OCI-LY7 (cell line): ENCODE data around the gene KDM4E. TPM values are rescaled to one million over a fixed set of nuclear protein-coding genes. Genes with fewer than 3 reads are reported as not detected.
A peak's percentile ranks its signal among the peaks of the same experiment; 100 is the strongest.

Experiments used
- BruUV-seq: library from RNA; stranded (reverse); fragments of 400-500 nt; replicated peaks from 2 replicates; lab custom pipeline; 2021; lab: Mats Ljungman, UMichigan
- CTCF ChIA-PET: fragments of 300-600 bp; sonication (Branson Sonifier 250); formaldehyde crosslinking; loops from one replicate; lab custom pipeline; 2022; ENCODE audit warnings: antibody characterized with exemption; ENCODE audit not compliant: unreplicated experiment; lab: Charles Lee
- POLR2A ChIA-PET: fragments of 300-600 bp; sonication (Branson Sonifier 250); formaldehyde crosslinking; loops from one replicate; lab custom pipeline; 2022; ENCODE audit warnings: antibody characterized with exemption; lab: Charles Lee
- DNase-seq: peaks from one replicate; pipeline ENCODE4 v3.0.0-alpha.2; 2015; ENCODE audit warnings: low spot score
- H2AFZ ChIP-seq: fragments of 200-600 bp; sonication (generic), shearing (Covaris generic); 2 replicates; pipeline ENCODE4 v1.6.1; 2014; ENCODE audit warnings: mild to moderate bottlenecking, antibody characterized with exemption, low read length, moderate library complexity
- H3K27ac ChIP-seq: fragments of 200-600 bp; sonication (generic); 2 replicates; pipeline ENCODE4 v1.5.1; 2014; ENCODE audit warnings: mixed run types, low read depth, mild to moderate bottlenecking, moderate library complexity, low read length, inconsistent platforms; ENCODE audit not compliant: poor library complexity, severe bottlenecking
- H3K36me3 ChIP-seq: fragments of 200-600 bp; sonication (generic); 2 replicates; pipeline ENCODE4 v1.6.1; 2014; ENCODE audit warnings: mild to moderate bottlenecking, antibody characterized with exemption, low read length, moderate library complexity, mixed read lengths; ENCODE audit not compliant: insufficient read depth
- H3K4me1 ChIP-seq: fragments of 200-600 bp; sonication (generic); 2 replicates; pipeline ENCODE4 v1.5.1; 2014; ENCODE audit warnings: mild to moderate bottlenecking, low read length; ENCODE audit not compliant: insufficient read depth, poor library complexity, severe bottlenecking
- H3K4me2 ChIP-seq: fragments of 200-600 bp; sonication (generic); 2 replicates; pipeline ENCODE4 v1.6.1; 2014; ENCODE audit warnings: mild to moderate bottlenecking, low read length
- H3K4me3 ChIP-seq: fragments of 200-600 bp; sonication (generic); 2 replicates; pipeline ENCODE4 v1.5.1; 2014; ENCODE audit warnings: mild to moderate bottlenecking, low read depth, low read length; ENCODE audit not compliant: poor library complexity, severe bottlenecking
- H3K79me2 ChIP-seq: fragments of 200-600 bp; sonication (generic); 2 replicates; pipeline ENCODE4 v1.6.1; 2016; ENCODE audit warnings: low read depth, mild to moderate bottlenecking, low read length, moderate library complexity, mixed read lengths; ENCODE audit not compliant: insufficient read depth
- H3K9me2 ChIP-seq: fragments of 200-600 bp; sonication (generic); 2 replicates; pipeline ENCODE4 v1.6.1; 2016; ENCODE audit warnings: mild to moderate bottlenecking, low read length, mixed read lengths; ENCODE audit not compliant: insufficient read depth
- H3K9me3 ChIP-seq: fragments of 200-600 bp; sonication (generic); 2 replicates; pipeline ENCODE4 v1.6.1; 2014; ENCODE audit warnings: mild to moderate bottlenecking, mixed run types, low read length, mixed read lengths
- H4K20me1 ChIP-seq: fragments of 200-600 bp; sonication (generic); 2 replicates; pipeline ENCODE4 v1.6.1; 2014; ENCODE audit warnings: mild to moderate bottlenecking, antibody characterized with exemption, low read length, moderate library complexity, mixed read lengths; ENCODE audit not compliant: insufficient read depth
- EZH2phosphoT487 ChIP-seq: fragments of 200-600 bp; sonication (generic); IDR thresholded peaks from 2 replicates; pipeline ENCODE4 v1.6.1; 2018; ENCODE audit warnings: low read depth, borderline replicate concordance, mild to moderate bottlenecking, mixed run types, antibody characterized with exemption, low read length, moderate library complexity, mixed read lengths
- intact Hi-C: fragments of 100-400 bp; cut with micrococcal nuclease; formaldehyde crosslinking; loops from one replicate; pipeline ENCODE4 v1.10.0; 2022; ENCODE audit not compliant: unreplicated experiment
- total RNA-seq, 2 experiments: library from RNA; depleted of rRNA in 1 of 2; stranded (reverse); fragments of >200 nt in 1 of 2; shearing (Covaris generic) in 1 of 2; gene quantifications; 2 replicates each; pipeline ENCODE4 v1.2.3, GENCODE V29; 2014 to 2022
- TF ChIP-seq, protein P1 (sequence below): fragments of 200-600 bp; sonication (generic); conservative IDR thresholded peaks from 2 replicates; pipeline ENCODE4 v1.5.1; 2014; ENCODE audit warnings: mild to moderate bottlenecking, antibody characterized with exemption, low read length, moderate library complexity, mixed read lengths

KDM4E gene
- total RNA-seq, 2 experiments from 2014 or later = not detected

DNA sequence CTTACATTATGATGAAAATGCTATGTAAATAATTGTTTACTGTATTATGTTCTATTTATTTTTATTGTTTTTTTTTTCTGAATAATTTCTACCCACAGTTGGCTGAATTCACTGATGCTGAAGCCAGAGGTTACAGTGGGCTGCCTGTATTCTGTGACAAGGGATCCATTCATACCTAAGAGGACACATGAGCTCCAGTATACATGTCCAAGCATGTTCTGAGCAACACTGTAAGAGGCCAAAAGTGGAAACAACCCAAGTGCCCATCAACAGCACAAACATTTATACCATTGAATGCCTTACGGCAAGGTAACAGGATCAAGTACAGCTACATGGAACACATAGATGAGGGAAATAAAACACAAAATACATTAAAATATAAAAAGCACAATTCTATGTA lies 40.3 kb downstream of the KDM4E start:
- DNase-seq = no peak
- ChIA-PET CTCF (no interaction called here), POLR2A (interaction anchor here (1.0 to 1.8 kb wide), 2 partner anchors 12 to 52 kb away, joined by 3 to 4 read pairs; no protein-coding TSS in a partner anchor)
- intact Hi-C loops = loop anchor here (5.0 to 10.0 kb wide), 4 partner anchors 461 to 722 kb away; partner anchors contain the start of gene FAM76B
- no peak overlapping the region for H3K4me2 ChIP-seq
- H3K4me3 ChIP-seq = no peak overlapping the region
- TF ChIP-seq, protein P1, sequence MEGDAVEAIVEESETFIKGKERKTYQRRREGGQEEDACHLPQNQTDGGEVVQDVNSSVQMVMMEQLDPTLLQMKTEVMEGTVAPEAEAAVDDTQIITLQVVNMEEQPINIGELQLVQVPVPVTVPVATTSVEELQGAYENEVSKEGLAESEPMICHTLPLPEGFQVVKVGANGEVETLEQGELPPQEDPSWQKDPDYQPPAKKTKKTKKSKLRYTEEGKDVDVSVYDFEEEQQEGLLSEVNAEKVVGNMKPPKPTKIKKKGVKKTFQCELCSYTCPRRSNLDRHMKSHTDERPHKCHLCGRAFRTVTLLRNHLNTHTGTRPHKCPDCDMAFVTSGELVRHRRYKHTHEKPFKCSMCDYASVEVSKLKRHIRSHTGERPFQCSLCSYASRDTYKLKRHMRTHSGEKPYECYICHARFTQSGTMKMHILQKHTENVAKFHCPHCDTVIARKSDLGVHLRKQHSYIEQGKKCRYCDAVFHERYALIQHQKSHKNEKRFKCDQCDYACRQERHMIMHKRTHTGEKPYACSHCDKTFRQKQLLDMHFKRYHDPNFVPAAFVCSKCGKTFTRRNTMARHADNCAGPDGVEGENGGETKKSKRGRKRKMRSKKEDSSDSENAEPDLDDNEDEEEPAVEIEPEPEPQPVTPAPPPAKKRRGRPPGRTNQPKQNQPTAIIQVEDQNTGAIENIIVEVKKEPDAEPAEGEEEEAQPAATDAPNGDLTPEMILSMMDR = no peak
- TF ChIP-seq EZH2phosphoT487 = no peak
- H3K79me2 ChIP-seq = peaks cover 24% of the 10 kb centered on the region
- H3K27ac ChIP-seq = no peak overlapping the region
- BruUV-seq = no TSS peak
- no peaks in the 10 kb centered on the region for H3K9me3 ChIP-seq
- 0 out of 2 replicates have a peak, but pooled peaks cover 9% of the 10 kb centered on the region for H4K20me1 ChIP-seq
- H3K4me1 ChIP-seq = peaks cover 10% of the 10 kb centered on the region
- H3K36me3 ChIP-seq = peaks cover 1% of the 10 kb centered on the region; the same call in 1 of the 2 replicates
- H2AFZ ChIP-seq = no peak overlapping the region
- no peaks in the 10 kb centered on the region for H3K9me2 ChIP-seq

DNA sequence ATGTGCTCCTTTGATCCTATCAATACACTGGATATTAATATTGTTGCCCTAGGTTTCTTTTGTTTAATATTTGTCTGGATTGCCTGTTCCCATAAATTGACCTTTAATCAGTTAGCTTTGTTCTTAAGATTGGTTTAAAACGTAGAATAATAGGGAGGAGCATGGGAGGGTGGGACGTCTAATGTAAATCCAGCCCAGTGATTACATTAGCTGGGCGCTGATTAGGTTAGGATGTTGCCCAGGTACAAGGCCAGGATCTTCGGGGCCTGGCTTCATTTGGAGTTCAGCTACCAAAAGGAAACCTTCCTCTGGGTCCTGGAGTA lies 41.6 kb downstream of the KDM4E start, which contains the start of gene SRSF8:
Gene SRSF8 (plus strand): TSS at position 204 of the 323 bp plus-strand sequence. CDS start 308 bp downstream, outside the sequence.
- TF ChIP-seq EZH2phosphoT487 = no peak
- TF ChIP-seq, protein P1 = no peak
- Histone ChIP-seq H3K4me3 (peak within 1 kb of the TSS; percentile 87), H3K9me2 (no peaks in the 10 kb centered on the region), H3K79me2 (peaks cover 28% of the 10 kb centered on the region), H4K20me1 (0 out of 2 replicates have a peak, but pooled peaks cover 9% of the 10 kb centered on the region), H3K36me3 (peaks cover 14% of the 10 kb centered on the region), H3K4me1 (peaks cover 13% of the 10 kb centered on the region), H2AFZ (peak within 1 kb of the TSS; percentile 88), H3K4me2 (peak within 1 kb of the TSS; percentile 81), H3K9me3 (0 out of 2 replicates have a peak, but pooled peaks cover 3% of the 10 kb centered on the region), H3K27ac (peak within 1 kb of the TSS; percentile 77)
- no peak for DNase-seq
- BruUV-seq = no TSS peak
- ChIA-PET POLR2A (interaction anchor here (0.6 to 5.4 kb wide), 20 partner anchors 9 to 724 kb away, joined by 3 to 68 read pairs (median 9); partner anchors contain the start of genes CEP57, CWC15, ENDOD1 and FAM76B), CTCF (interaction anchor here (0.6 to 2.9 kb wide), 8 partner anchors 9 to 649 kb away, joined by 3 to 18 read pairs (median 4); partner anchors contain the start of gene ENDOD1)
- intact Hi-C loops = loop anchor here (2.0 to 10.0 kb wide), 5 partner anchors 188 to 721 kb away; partner anchors contain the start of gene FAM76B
